NCI-H1092 (cell line): ENCODE results near the gene ELOA.
"Not testable (repeated sequence)": the region's sequence is repeated elsewhere in the genome, so short reads cannot be mapped to it uniquely, and the experiment has no call there.

Source experiments
- DNase-seq: peaks from one replicate; lab custom pipeline; 2025; lab: John Stamatoyannopoulos, UW

ELOA gene

DNA sequence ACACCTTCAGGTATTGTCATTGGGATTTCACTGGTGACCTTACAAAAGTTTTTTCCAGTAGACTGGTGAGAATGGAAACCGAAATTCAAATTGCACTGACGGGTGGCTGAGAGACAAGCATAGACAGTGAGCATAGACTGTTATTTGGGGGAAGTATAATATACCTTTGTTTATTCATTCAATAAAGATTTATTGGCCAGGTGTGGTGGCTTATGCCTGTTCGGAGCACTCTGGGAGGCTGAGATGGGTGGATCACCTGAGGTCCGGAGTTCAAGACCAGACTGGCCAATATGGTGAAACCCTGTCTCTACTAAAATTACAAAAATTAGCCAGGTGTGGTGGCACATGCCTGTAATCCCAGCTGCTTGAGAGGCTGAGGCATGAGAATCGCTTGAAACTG lies 10.0 kb upstream of the ELOA start:
- DNase-seq = not testable (repeated sequence)

DNA sequence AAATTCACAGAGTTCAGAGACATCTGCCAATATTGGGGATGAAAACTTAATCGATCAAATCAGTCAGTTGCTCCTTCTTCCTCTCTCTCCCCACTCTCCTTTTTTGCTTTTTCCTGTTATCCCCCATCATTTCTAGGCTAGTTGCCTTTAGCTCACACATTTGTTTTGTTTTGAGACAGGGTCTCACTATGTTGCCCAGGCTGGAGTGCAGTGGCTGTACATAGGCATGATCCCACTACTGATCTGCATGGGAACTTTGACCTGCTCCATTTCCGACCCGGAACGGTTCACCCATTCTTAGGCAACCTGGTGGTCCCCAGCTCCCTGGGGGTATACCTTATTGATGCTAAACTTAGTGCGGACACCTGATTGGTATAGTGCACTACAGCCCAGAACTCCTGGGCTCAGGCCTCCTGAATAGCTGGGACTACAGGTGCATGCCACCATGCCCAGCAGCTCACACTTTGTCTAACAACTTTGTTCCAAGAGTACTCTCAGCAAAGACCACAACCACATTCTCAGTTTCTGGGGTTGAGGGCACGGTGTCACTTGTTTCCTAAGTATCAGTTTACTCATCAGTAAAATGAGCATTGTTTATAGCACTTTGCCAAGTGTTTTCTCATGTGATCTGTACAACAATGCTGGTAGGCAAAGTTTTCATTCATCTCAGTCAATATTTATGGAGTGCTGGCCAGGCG lies 6.7 kb upstream of the ELOA start:
- DNase-seq = no peak

DNA sequence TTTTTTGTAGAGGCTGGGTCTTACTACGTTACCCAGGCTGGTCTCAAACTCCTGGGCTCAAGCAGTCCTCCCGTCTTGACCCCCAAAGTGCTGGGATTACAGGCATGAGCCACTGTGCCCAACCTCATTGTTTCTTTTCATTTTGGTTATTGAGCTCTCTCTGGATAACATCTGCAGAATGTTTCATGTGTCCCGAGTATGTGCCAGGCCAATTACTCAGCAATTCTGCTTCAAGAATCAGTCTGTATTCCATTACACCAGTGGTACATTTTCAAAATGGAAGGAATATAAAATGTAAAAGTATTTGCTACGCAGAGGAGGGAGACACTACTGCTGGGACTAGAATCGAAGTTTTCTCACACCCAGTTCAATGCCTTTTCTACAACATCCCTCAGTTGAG lies 1.7 kb upstream of the ELOA start:
- no peak for DNase-seq

DNA sequence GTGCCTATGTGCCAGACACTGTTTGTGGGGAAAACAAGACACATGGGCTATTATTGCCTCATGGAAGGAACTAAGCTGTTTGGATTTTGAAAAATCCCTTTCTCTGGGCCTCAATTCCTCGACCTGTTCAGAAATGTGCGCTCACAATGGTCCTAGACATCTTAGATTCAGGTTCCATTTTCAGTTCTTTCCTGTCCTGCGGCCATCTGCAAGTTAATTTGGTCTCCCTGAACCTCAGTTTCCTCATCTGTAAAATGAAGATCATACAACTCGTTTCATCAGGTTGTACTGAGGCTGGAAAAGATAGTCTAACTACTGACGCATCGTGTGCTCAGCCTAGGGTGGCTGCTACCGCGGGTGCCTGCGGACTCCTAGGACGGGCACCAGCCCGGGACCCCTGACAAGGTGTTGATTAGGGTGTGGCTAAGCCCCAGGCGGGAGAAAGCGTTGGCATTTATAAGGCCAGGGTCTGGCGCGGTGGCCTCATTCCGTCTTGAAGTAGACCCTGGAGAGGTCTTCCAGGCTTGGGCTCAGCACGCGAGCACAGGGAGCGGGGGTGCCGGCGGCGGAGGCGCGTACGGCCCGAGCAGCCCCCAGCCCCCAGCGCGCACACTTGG lies 493 bp upstream of the ELOA start:
- no peak for DNase-seq

GRCh38 chr1:23745515-23745914 lies 2.2 kb downstream of the ELOA start:
- no peak for DNase-seq

- no peak for DNase-seq
These were observed 4.7 kb downstream of the ELOA start for GRCh38 chr1:23748016-23748415.

- DNase-seq = peak; percentile 15
These were observed 8.0 kb downstream of the ELOA start for GRCh38 chr1:23751050-23751814.

GRCh38 chr1:23751815-23752200 lies 8.5 kb downstream of the ELOA start:
- no peak for DNase-seq

GRCh38 chr1:23752909-23753308 lies 9.6 kb downstream of the ELOA start:
- DNase-seq = no peak

- DNase-seq = no peak
These were observed 13.4 kb downstream of the ELOA start for GRCh38 chr1:23756676-23757075.

DNA sequence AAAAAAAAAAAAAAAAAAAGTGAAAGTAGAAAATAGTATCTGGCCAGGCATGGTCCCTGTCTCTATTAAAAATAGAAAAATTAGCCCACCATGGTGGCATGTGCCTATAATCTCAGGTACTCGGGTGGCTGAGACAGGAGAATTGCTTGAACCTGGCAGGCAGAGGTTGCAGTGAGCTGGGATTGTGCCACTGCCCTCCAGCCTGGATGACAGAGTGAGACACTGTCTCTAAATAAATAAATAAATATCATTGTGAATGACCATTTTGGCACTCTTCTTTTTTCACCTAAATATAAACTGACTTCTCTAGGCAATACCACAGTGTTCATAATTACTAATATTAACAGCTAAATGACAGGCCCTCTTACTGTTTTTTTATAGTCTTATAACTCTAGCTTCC lies 14.5 kb downstream of the ELOA start:
- no peak for DNase-seq

DNA sequence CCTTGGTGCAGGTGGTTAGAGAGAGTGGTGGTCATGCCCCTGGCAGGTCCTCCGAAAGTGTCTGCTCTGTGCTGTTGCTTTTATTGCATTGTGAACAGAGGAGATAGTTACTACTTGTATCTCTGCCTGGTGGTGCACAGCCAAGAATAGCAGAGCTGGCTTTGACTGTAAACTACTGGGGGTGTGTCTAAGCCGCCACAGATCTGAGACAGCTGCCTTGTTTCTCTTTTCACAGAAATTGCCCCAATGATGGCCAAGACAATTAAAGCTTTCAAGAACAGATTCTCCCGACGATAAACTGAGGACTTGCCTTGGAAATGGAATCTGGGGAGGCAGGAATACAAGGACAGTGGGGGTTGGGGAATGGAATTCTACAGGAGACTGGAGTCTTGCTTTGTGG lies 16.0 kb downstream of the ELOA start:
- no peak for DNase-seq

GRCh38 chr1:23763041-23763577 lies 19.8 kb downstream of the ELOA start:
- no peak for DNase-seq

- no peak for DNase-seq
These were observed 25.5 kb downstream of the ELOA start for GRCh38 chr1:23768733-23769132.

DNA sequence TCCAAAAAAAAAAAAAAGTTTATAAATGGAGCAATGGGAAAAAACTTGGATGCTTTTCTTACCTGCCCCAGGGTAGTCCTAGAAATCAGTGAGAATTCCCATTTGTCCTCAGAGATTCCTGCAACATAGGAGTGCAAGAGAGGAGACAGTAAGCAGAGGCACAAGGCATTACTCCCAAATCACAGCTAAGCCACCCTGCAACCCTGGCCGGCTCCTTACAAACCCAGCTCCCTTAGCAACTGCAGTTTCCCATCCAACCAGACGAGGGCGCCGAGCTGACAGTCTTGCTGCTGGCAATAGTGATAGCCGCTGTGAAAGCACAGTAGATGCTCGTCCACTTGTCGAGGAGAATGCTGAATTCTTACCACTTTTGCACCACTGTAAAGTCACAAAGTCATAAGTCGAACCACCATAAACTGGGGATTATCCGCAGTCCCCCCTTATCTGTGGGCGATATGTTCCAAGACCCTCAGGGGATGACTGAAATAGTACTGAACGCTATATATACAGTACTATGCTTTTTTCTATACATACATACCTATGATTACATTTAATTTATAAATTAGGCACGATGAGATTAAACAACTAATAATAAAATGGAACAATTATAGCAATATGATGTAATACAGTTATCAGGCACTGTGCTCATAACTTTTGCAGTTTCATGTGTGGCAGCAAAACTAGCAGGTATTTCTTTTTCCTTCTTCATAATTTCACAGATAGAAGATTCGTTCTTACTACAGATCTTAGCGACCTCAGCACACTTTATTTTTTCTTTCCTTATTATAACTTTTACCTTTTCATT lies 29.0 kb downstream of the ELOA start:
- peak; percentile 75 for DNase-seq

DNA sequence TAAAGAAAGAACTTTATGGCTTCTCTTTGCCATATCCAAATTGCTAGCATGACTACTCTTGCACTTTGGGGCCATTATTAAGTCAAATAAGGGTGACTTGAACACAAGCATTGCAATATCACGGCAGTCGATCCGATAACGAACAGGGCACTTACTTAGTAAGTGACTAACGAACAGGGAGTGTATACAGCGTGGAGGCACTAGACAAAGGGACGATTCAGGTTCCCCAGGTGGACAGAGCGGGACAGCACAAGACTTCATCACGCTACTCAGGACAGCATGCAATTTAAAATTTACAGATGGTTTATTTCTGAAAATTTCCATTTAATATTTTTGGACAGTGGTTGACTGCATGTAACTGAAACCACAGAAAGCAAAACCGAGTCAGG lies 29.6 kb downstream of the ELOA start:
- DNase-seq = no peak

- no peak for DNase-seq
These were observed 31.1 kb downstream of the ELOA start for GRCh38 chr1:23774174-23774880.

DNA sequence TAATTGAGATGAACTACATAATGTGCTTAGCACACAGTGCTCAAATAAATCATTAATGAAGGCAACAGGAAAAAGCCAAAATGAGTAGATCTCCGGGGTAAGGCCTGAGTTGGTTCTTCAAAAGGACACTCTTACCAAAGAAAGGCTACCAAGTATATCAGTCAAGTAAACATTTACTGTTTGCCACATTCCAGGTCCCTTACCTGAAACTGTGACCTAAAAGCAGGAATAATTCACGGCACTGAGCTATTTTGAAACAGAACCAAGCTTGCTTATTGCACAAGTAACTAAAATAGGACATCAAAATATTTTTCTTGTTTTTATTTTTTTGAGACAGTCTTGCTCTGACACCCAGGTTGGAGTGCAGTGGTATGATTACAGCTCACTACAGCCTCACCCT lies 32.9 kb downstream of the ELOA start:
- DNase-seq = no peak

DNA sequence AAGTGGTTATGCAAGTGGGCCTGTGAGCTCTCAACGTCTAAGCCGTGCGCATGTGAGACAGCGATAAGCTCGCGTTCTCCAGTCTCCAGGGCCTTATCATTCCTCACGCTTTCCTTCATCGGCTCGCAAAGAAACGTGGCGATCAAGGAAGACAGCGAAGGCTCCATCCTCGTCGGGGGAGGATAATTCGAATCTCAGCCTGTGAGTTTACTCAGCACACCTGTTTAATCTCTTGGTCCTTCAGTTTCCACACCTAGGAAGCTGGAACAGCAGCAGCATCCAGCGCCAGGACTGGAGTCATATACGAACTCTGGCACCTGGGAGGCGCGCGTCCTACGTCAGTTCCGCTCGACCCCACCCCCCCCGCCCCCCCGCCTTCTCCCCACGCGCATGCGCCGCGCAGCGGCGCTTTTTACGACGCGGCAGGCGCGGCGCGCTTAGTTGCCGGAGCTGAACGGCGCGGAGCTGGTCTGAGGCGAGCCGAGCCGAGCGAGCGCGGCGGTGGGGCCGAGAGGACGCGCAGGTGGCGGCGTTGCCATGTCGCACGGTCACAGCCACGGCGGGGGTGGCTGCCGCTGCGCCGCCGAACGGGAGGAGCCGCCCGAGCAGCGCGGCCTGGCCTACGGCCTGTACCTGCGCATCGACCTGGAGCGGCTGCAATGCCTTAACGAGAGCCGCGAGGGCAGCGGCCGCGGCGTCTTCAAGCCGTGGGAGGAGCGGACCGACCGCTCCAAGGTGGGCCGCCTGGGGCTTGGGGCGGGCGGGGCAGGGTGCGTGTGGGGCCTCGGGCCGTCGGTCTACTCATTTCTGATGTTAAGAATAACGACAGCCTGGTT lies 34.9 kb downstream of the ELOA start, which contains the start of gene PITHD1:
TSS of gene PITHD1 (plus strand) at position 440 of the 836 bp plus-strand sequence. CDS start at position 538, 98 bp downstream.
- peak; percentile 87 for DNase-seq

GRCh38 chr1:23779826-23780371 lies 36.6 kb downstream of the ELOA start:
- no peak for DNase-seq
